Measurements from ENCODE around the gene GTF2F2.
"Not testable (repeated sequence)": the region's sequence is repeated elsewhere in the genome, so short reads cannot be mapped to it uniquely, and the experiment has no call there.

Gene GTF2F2

GRCh38 chr13:45218689-45219088 is 98.4 kb downstream of the GTF2F2 start:
- DNase-seq (ENCODE audit: low read depth) = no peak

GRCh38 chr13:45219123-45219891 is 99.0 kb downstream of the GTF2F2 start:
- DNase-seq (ENCODE audit: low read depth) = peak; percentile 61

GRCh38 chr13:45219938-45220375 is 99.6 kb downstream of the GTF2F2 start:
- peak; percentile 96 for DNase-seq (ENCODE audit: low read depth)

GRCh38 chr13:45220403-45220802 is 100.1 kb downstream of the GTF2F2 start:
- DNase-seq (ENCODE audit: low read depth) = no peak

- no peak for DNase-seq (ENCODE audit: low read depth)
Measured at GRCh38 chr13:45222516-45222915, 102.2 kb downstream of the GTF2F2 start.

- no peak for DNase-seq (ENCODE audit: low read depth)
Measured at GRCh38 chr13:45222919-45223318, 102.6 kb downstream of the GTF2F2 start.

GRCh38 chr13:45224176-45224575 is 103.9 kb downstream of the GTF2F2 start:
- peak; percentile 58 for DNase-seq (ENCODE audit: low read depth)

- DNase-seq (ENCODE audit: low read depth) = no peak
Measured at GRCh38 chr13:45225370-45225769, 105.1 kb downstream of the GTF2F2 start.

GRCh38 chr13:45226024-45226423 is 105.7 kb downstream of the GTF2F2 start:
- no peak for DNase-seq (ENCODE audit: low read depth)

GRCh38 chr13:45228002-45228401 is 107.7 kb downstream of the GTF2F2 start:
- DNase-seq (ENCODE audit: low read depth) = no peak

- no peak for DNase-seq (ENCODE audit: low read depth)
Measured at GRCh38 chr13:45229172-45229571, 108.9 kb downstream of the GTF2F2 start.

GRCh38 chr13:45231305-45231704 is 111.0 kb downstream of the GTF2F2 start:
- DNase-seq (ENCODE audit: low read depth) = peak; percentile 29

GRCh38 chr13:45231722-45232121 is 111.4 kb downstream of the GTF2F2 start:
- DNase-seq (ENCODE audit: low read depth) = peak; percentile 37

- no peak for DNase-seq (ENCODE audit: low read depth)
Measured at GRCh38 chr13:45232591-45232990, 112.3 kb downstream of the GTF2F2 start.

- peak; percentile 77 for DNase-seq (ENCODE audit: low read depth)
Measured at GRCh38 chr13:45238945-45239795, 118.9 kb downstream of the GTF2F2 start.

- no peak for DNase-seq (ENCODE audit: low read depth)
Measured at GRCh38 chr13:45240143-45240542, 119.8 kb downstream of the GTF2F2 start.

- peak; percentile 49 for DNase-seq (ENCODE audit: low read depth)
Measured at GRCh38 chr13:45242070-45242469, 121.8 kb downstream of the GTF2F2 start.

GRCh38 chr13:45242524-45242923 is 122.2 kb downstream of the GTF2F2 start:
- DNase-seq (ENCODE audit: low read depth) = no peak

GRCh38 chr13:45243077-45243476 is 122.8 kb downstream of the GTF2F2 start:
- DNase-seq (ENCODE audit: low read depth) = no peak

- not testable (repeated sequence) for DNase-seq (ENCODE audit: low read depth)
Measured at GRCh38 chr13:45244736-45245135, 124.4 kb downstream of the GTF2F2 start.

- no peak for DNase-seq (ENCODE audit: low read depth)
Measured at GRCh38 chr13:45249662-45250061, 129.4 kb downstream of the GTF2F2 start.

GRCh38 chr13:45254396-45254795 is 134.1 kb downstream of the GTF2F2 start:
- DNase-seq (ENCODE audit: low read depth) = no peak

All from ELR (cell line).